Neural progenitor cell (in vitro differentiated cells): ENCODE results near the gene TP53BP2. TPM values are rescaled to one million over a fixed set of nuclear protein-coding genes. Genes with fewer than 3 reads are reported as not detected.

ENCODE experiments used
- DNase-seq: peaks from one replicate; pipeline ENCODE4 v3.0.0-alpha.2; 2016; ENCODE audit warnings: low spot score
- H2AFZ ChIP-seq: fragments of 200-600 bp; sonication (generic); replicated peaks from 2 replicates; pipeline ENCODE4 v1.6.1; 2016; ENCODE audit warnings: antibody characterized with exemption
- H3F3A ChIP-seq: fragments of 200-600 bp; sonication (generic); 2 replicates; pipeline ENCODE4 v1.6.1; 2016; ENCODE audit warnings: antibody characterized with exemption, low read depth
- H3K27ac ChIP-seq: fragments of 200-600 bp; sonication (generic); 2 replicates; pipeline ENCODE4 v1.5.1; 2016; ENCODE audit warnings: mild to moderate bottlenecking
- H3K27me3 ChIP-seq: fragments of 200-600 bp; sonication (generic); 2 replicates; pipeline ENCODE4 v1.6.1; 2016; ENCODE audit warnings: mild to moderate bottlenecking, moderate library complexity
- H3K36me3 ChIP-seq: fragments of 200-600 bp; sonication (generic); 2 replicates; pipeline ENCODE4 v1.5.1; 2016
- H3K4me1 ChIP-seq: fragments of 200-600 bp; sonication (generic); 2 replicates; pipeline ENCODE4 v1.6.1; 2016; ENCODE audit warnings: mixed run types
- H3K4me2 ChIP-seq: fragments of 200-600 bp; sonication (generic); 2 replicates; pipeline ENCODE4 v1.6.1; 2016
- H3K4me3 ChIP-seq: fragments of 200-600 bp; sonication (generic); 2 replicates; pipeline ENCODE4 v1.5.1; 2016
- H3K79me2 ChIP-seq: fragments of 200-600 bp; sonication (generic); 2 replicates; pipeline ENCODE4 v1.6.1; 2016; ENCODE audit warnings: low read depth
- H3K9ac ChIP-seq: fragments of 200-600 bp; sonication (generic); 2 replicates; pipeline ENCODE4 v1.6.1; 2016
- H3K9me3 ChIP-seq: fragments of 200-600 bp; sonication (generic); 2 replicates; pipeline ENCODE4 v1.5.1; 2016; ENCODE audit warnings: low read depth
- H4K20me1 ChIP-seq: fragments of 200-600 bp; sonication (generic); 2 replicates; pipeline ENCODE4 v1.6.1; 2016; ENCODE audit warnings: low read depth
- H3K27ac Mint-ChIP-seq: 3 replicates; pipeline ENCODE4 v1.8.0; 2021; ENCODE audit warnings: mixed read lengths
- H3K27me3 Mint-ChIP-seq: 2 replicates; pipeline ENCODE4 v1.8.0; 2022; ENCODE audit warnings: low read depth, mild to moderate bottlenecking, inconsistent platforms, moderate library complexity, mixed read lengths; ENCODE audit not compliant: insufficient read depth
- H3K36me3 Mint-ChIP-seq: 3 replicates; pipeline ENCODE4 v1.8.0; 2021; ENCODE audit warnings: mixed read lengths
- H3K4me1 Mint-ChIP-seq: 3 replicates; pipeline ENCODE4 v1.8.0; 2021; ENCODE audit warnings: mixed read lengths
- H3K4me3 Mint-ChIP-seq: 3 replicates; pipeline ENCODE4 v1.8.0; 2021; ENCODE audit warnings: mild to moderate bottlenecking, moderate library complexity, mixed read lengths
- H3K9me3 Mint-ChIP-seq: 3 replicates; pipeline ENCODE4 v1.8.0; 2020; ENCODE audit warnings: mixed read lengths
- EZH2 ChIP-seq: fragments of 200-600 bp; sonication (generic); IDR thresholded peaks from 2 replicates; pipeline ENCODE4 v1.6.1; 2017; ENCODE audit warnings: antibody characterized with exemption, mild to moderate bottlenecking, moderate library complexity
- EZH2phosphoT487 ChIP-seq: fragments of 200-600 bp; sonication (generic); IDR thresholded peaks from 2 replicates; pipeline ENCODE4 v1.6.1; 2017; ENCODE audit warnings: antibody characterized with exemption
- total RNA-seq: library from RNA; depleted of rRNA; stranded (reverse); fragments of >200 nt; gene quantifications from 2 replicates; pipeline ENCODE4 v1.2.3, GENCODE V29; 2015; ENCODE audit warnings: low replicate concordance
- TF ChIP-seq, protein P1 (sequence below): fragments of 200-600 bp; sonication (generic); IDR thresholded peaks from 2 replicates; pipeline ENCODE4 v1.5.1; 2017; ENCODE audit warnings: antibody characterized with exemption, mild to moderate bottlenecking

TP53BP2 gene
- total RNA-seq, 1 donor from 2014 or later: 56.3 TPM

DNA sequence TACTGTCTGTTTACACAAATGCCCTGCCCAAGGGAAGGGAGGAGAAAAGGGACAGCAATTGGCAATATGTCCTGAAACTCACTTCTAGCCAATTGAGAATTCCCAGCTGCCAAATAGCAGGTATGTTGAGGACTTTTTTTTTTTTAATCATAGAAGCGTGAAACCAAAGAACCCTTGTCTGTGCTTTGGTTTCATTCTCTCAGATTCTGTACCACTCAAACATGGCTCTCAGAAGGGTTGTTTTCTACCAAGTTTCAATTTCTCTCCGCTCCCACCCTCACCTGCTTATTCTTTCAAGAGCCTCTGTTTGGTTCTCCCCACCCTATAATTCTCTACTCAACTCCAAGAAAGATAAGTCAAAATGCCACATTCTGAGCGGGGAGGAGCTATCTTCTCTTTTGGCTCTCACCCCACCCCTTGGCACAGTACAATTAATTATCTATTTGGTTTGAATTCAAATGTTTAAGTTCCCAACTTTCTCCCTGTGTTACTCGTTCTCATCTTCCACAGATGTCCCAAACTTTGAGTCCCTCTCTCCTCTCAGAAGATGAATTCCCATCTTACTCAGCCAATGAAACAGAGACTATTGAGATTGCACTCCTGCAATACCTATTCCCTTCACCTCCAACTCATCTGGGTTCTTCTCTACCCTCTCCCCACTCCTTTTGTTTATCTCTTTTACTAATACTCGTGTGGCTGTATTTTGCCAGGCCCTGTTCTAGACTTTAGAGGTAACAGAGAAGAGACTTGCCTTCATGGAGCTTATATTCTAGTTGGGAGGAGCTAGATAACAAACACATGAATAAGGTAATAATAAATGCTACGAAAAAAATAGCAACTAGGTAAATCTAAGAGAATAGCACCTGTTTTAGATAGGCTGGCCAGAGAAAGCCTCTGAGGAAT lies 3.9 kb upstream of the TP53BP2 start:
- Mint-ChIP-seq H3K27me3 (no peaks in the 10 kb centered on the region), H3K27ac (no peak overlapping the region), H3K9me3 (no peaks in the 10 kb centered on the region), H3K4me1 (peaks cover 7% of the 10 kb centered on the region), H3K4me3 (no peak overlapping the region), H3K36me3 (no peaks in the 10 kb centered on the region)
- TF ChIP-seq, protein P1, sequence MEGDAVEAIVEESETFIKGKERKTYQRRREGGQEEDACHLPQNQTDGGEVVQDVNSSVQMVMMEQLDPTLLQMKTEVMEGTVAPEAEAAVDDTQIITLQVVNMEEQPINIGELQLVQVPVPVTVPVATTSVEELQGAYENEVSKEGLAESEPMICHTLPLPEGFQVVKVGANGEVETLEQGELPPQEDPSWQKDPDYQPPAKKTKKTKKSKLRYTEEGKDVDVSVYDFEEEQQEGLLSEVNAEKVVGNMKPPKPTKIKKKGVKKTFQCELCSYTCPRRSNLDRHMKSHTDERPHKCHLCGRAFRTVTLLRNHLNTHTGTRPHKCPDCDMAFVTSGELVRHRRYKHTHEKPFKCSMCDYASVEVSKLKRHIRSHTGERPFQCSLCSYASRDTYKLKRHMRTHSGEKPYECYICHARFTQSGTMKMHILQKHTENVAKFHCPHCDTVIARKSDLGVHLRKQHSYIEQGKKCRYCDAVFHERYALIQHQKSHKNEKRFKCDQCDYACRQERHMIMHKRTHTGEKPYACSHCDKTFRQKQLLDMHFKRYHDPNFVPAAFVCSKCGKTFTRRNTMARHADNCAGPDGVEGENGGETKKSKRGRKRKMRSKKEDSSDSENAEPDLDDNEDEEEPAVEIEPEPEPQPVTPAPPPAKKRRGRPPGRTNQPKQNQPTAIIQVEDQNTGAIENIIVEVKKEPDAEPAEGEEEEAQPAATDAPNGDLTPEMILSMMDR: no peak
- TF ChIP-seq EZH2phosphoT487 (no peak), EZH2 (no peak)
- Histone ChIP-seq H3K9me3 (no peaks in the 10 kb centered on the region), H3K9ac (no peak overlapping the region), H3K27ac (no peak overlapping the region), H2AFZ (no peak overlapping the region), H3K4me1 (no peaks in the 10 kb centered on the region), H3K27me3 (no peaks in the 10 kb centered on the region), H3K4me3 (no peak overlapping the region), H4K20me1 (peaks cover 2% of the 10 kb centered on the region), H3F3A (peaks cover 28% of the 10 kb centered on the region), H3K4me2 (no peak overlapping the region), H3K79me2 (peaks cover 9% of the 10 kb centered on the region), H3K36me3 (no peaks in the 10 kb centered on the region)
- DNase-seq: no peak

DNA sequence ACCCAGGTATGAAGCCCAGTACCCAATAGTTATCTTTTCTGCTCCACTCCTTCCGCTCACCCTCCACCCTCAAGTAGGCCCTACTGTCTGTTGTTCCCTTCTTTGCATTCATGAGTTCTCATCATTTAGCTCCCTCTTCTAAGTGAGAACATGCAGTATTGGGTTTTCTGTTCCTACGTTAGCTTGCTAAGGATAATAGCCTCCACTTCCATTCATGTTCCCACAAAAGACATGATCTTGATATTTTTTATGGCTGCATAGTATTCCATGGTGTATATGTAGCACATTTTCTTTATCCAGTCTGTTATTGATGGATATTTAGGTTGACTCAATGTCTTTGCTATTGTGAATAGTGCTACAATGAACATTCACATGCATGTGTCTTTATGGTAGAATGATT lies 2.8 kb upstream of the TP53BP2 start:
- no peaks in the 10 kb centered on the region for H3K27me3 Mint-ChIP-seq
- no peaks in the 10 kb centered on the region for H3K36me3 ChIP-seq

DNA sequence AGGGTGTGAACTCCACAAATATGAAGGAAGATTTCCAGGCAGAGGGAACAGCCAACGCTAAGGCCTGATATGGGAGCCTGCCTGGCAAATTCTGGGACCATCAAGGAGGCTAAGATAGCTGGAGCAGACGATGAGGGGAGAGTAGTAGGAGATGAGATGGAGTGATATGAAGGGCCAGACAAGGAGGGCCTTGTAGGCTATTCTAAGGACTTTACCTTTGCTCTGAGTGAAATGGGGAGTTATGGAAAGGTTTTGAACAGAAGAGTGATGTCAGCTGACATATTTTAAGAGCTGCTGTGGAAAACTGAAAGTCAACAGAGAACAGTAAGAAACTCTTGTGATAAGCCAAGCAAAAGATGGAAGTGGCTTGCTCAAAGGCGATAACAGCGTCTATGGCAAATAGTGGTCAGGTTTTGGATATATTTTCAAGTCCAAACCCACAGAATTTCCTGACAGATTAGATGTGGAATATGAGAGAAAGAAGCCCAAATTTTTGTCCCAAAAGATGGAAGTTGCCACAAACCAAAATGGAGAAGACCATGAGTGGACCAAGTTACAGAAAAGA lies 2.1 kb upstream of the TP53BP2 start:
- H3K79me2 ChIP-seq: peaks cover 26% of the 10 kb centered on the region
- peaks cover 18% of the 10 kb centered on the region for H4K20me1 ChIP-seq
- no peak overlapping the region for H3K4me3 ChIP-seq
- Mint-ChIP-seq H3K27me3 (no peaks in the 10 kb centered on the region), H3K27ac (no peak overlapping the region), H3K9me3 (no peaks in the 10 kb centered on the region), H3K36me3 (no peaks in the 10 kb centered on the region), H3K4me3 (no peak overlapping the region), H3K4me1 (peaks cover 15% of the 10 kb centered on the region)
- TF ChIP-seq, protein P1: no peak
- no peak for TF ChIP-seq EZH2phosphoT487
- no peak for TF ChIP-seq EZH2
- H3K27me3 ChIP-seq: no peaks in the 10 kb centered on the region
- peaks cover 6% of the 10 kb centered on the region for H3K4me1 ChIP-seq
- H3K27ac ChIP-seq: no peak overlapping the region
- no peak overlapping the region for H3K9ac ChIP-seq
- no peaks in the 10 kb centered on the region for H3K36me3 ChIP-seq
- no peaks in the 10 kb centered on the region for H3K9me3 ChIP-seq
- H3F3A ChIP-seq: peaks cover 34% of the 10 kb centered on the region
- H2AFZ ChIP-seq: no peak overlapping the region
- DNase-seq: no peak
- H3K4me2 ChIP-seq: no peak overlapping the region

More for the DNA sequence above, 2.8 kb upstream of the TP53BP2 start:
- Mint-ChIP-seq H3K27ac (no peak overlapping the region), H3K36me3 (no peaks in the 10 kb centered on the region), H3K4me1 (peaks cover 15% of the 10 kb centered on the region), H3K4me3 (no peak overlapping the region), H3K9me3 (no peaks in the 10 kb centered on the region)
- H3K4me2 ChIP-seq: no peak overlapping the region
- peaks cover 20% of the 10 kb centered on the region for H3K79me2 ChIP-seq
- peaks cover 12% of the 10 kb centered on the region for H4K20me1 ChIP-seq
- H3K4me3 ChIP-seq: no peak overlapping the region
- H3K9ac ChIP-seq: no peak overlapping the region
- no peak overlapping the region for H2AFZ ChIP-seq
- H3F3A ChIP-seq: peaks cover 34% of the 10 kb centered on the region
- DNase-seq: no peak
- H3K4me1 ChIP-seq: peaks cover 6% of the 10 kb centered on the region
- H3K27me3 ChIP-seq: no peaks in the 10 kb centered on the region
- H3K9me3 ChIP-seq: no peaks in the 10 kb centered on the region
- H3K27ac ChIP-seq: no peak overlapping the region
- TF ChIP-seq, protein P1: no peak
- no peak for TF ChIP-seq EZH2
- no peak for TF ChIP-seq EZH2phosphoT487
